HG02623 (cell line): ENCODE measurements around the gene CASKIN1.

Experiments used
- ATAC-seq: cut with Tn5 transposase; IDR thresholded peaks from one replicate; pipeline ENCODE4 v1.9.1; 2021; ENCODE audit warnings: moderate library complexity; ENCODE audit not compliant: unreplicated experiment

Gene CASKIN1

DNA sequence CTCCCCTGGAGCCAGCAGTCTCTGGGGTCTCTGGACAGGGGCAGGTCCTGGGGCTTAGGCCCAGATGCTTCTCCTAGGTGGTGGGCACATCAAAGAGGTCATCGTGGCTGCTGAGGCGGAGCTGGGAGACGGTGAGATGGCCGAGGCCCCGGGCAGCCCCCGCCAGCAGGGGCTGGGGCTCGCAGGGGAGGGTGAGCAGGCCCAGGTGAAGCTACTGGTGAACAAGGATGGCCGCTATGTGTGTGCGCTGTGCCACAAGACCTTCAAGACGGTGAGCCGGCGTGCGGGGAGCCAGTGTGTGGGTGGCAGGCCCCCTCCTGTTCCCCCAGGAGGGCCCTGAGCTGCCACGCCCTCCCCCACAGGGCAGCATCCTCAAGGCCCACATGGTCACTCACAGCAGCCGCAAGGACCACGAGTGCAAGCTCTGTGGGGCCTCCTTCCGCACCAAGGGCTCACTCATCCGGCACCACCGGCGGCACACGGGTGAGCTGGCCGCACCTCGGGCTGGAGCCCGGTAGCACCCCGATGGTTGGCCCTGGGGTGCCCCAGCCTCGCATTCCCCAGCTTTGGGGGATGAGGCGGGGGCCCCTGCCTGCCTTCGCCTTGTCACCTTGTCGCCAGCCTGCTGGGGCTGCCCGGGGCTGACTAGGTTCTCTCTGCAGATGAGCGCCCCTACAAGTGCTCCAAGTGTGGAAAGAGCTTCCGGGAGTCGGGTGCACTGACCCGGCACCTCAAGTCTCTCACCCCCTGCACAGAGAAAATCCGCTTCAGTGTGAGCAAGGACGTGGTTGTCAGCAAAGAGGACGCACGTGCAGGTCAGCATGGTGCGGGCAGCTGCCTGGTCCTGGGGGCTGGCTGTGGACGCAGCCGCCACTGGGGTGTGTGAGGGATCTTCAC, 35.9 kb upstream of the CASKIN1 start:
- no peak for ATAC-seq

DNA sequence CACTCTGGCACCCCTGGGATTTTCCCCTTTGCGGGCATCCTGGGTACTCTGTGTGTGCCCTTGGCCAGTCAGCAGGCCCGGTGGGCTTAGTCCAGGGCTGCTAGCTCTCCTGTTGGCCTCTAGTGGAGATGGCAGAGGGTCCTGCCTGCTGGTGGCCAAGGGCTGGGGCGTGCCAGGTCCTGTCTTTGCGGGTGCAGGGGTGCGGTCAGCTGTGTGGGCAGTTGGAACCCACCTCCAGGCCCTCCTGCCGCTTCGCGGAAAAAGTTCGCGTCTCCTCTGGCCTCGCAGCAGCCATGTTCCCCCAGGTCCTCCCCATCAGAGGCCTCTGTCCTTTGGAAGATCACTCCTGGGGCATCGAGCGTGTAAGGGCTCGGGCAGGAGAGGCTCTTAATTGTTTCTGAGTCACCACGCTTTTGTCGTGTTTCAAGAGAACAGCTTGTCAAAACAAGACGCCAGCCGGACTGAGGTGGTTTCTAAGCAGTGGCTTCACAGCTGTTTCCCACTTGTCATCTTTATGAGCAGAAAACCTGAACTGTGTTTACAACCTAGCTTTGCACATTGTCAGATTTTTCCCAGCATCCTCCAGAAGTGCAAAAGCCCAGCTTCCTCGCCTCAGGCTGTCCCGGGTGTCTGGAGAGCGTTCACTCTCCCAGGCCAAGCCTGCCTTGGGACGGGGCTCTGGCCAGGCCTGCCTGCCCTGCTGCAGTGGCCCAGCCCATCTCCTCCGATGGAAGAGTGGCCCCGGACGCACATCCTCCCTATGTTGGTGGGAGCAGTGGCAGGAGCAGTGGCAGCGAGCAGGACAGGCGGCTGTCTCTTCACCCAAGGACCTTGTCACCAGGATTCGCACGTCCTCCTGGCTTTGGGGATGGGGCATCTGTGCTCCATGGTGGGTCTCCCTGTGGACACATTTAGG, 34.9 kb upstream of the CASKIN1 start:
- no peak for ATAC-seq

DNA sequence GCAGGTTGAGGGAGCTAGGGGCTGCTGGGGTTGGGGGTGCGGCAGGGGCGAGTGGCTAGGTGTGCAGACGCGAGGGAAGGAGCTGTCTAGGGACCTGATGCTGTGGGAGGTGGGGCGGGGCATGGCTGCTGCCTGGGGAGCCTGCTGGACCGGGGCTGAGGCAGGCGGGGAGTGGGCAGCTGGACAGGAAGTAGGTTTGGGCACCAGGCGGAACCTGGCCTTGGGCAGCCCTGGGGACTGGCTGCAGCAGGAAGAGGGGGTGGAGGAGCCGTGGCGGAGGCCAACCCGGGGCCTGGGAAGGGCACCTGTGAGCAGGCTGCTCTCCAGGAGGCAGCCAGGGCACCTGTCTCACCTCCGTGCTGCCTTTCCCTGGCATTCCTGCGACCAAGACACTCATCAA, 34.0 kb upstream of the CASKIN1 start:
- ATAC-seq, result no peak

DNA sequence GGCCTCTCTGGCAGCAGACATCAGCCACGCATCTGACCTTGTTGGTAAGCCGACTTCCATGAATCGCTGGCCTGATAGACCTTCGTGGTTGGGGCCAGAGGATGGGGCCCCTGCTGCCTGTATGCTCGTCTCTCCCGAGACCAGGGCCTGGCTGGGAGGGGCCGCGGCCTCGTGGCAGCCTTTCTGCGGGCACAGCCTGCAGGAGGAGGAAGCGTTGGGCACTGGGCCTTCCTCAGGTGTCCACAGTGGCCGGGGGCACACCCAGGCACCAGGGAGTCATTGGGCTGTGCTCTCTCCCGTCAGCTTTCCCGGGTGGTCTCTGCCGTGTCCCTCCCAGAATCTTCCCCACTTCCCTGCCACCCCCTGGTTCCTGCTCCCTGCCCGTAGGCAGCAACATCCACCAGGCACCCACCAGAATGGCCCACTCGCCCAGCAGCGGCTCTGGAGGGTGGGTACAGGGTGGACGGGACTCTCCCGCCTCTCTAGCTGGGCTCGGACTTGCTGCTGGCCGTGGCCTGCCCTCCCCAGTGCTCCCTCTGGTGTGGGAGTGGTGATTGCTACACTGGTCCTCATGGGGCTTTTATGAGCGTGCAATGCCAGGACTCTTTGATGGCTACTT, 33.3 kb upstream of the CASKIN1 start:
- no peak for ATAC-seq

DNA sequence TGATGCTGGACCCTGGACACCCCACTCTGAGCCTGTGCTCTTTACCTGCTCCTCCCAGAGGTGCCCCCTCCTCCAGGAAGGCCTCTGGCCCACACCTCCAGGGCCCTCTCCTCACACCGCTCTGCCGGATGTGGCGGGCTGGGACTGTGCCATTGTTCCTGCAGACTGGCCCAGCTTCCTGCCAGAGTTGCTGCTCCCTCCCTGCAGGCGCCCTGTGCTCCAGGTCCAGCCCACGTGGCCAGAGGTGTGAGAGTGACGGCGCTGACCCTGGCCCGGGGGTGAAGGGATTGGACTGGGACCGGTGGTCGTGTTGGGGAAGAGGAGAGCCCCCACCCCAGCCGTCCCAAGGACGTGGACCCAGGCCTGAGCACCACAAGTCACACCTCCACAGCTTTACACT, 32.7 kb upstream of the CASKIN1 start:
- no peak for ATAC-seq

DNA sequence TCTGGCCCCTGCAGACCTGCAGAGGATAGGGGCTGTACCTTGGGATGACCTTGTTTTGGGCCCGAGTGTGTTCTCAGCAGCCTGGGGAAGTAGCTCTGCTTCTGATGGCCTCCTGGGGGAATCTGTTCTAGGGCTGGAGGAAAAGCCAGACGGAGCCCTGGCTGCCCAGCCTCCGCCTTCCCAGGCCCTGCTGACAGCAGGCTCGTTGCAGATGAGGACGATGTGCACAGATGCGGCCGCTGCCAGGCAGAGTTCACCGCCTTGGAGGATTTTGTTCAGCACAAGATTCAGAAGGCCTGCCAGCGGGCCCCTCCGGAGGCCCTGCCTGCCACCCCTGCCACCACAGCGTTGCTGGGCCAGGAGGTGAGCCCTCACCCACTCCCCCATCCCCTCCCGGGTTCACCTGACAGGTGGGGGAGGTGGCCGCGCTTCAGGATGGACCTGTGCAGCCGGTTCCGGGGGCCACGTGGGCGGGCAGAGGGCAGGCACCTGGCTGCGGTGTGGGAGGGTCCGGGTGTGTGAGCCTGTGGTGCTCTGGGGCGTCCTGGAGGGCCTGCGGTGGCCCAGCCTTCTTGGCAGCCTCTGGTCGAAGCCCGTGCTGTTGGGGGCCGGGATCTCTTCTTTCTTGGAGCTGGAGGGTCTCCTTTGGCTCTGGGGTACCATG, 31.9 kb upstream of the CASKIN1 start:
- ATAC-seq, result no peak

DNA sequence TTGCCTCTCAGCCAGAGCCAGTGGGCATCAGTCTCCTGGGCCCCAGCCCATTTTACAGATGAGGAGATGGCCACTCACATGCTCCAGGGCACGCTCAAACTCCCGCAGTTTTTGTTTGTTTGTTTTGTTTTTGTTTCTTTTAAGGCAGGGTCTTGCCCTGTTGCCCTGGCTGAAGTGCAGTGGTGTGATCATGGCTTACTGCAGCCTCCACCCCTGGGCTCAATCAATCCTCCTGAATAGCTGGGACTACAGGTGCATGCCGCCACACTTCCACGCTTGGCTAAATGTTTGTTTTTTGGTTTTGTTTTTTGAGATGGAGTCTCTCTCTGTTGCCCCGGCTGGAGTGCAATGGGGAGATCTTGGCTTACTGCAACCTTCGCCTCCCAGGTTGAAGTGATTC, 30.5 kb upstream of the CASKIN1 start:
- ATAC-seq, result no peak

DNA sequence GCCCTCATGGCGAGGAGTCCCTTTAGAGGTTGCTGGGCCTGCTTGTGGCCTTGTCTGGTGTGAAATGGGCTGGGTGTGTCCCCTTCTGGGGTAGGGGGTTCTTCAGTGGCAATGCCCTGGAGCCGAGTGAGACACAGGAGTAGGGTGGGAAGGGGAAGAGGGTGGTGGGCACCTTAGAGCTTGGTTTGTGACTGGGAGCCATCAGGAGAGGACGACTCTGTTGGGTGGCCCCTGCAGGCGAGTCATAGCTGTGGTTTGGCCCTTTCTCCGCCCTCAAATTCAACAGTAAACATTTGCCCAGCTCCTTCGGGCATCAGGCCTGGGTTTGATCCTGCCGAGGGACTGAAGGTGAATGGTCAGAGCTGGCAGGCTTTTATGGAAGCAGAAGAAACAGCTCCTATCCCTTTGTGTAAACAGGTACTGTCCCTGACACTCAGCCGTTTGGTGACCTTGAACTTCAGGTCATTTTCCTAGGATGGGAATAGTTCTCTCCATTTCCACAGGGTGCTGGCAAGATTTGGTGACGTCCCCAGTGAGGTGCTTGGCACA, 29.9 kb upstream of the CASKIN1 start:
- ATAC-seq, result no peak

DNA sequence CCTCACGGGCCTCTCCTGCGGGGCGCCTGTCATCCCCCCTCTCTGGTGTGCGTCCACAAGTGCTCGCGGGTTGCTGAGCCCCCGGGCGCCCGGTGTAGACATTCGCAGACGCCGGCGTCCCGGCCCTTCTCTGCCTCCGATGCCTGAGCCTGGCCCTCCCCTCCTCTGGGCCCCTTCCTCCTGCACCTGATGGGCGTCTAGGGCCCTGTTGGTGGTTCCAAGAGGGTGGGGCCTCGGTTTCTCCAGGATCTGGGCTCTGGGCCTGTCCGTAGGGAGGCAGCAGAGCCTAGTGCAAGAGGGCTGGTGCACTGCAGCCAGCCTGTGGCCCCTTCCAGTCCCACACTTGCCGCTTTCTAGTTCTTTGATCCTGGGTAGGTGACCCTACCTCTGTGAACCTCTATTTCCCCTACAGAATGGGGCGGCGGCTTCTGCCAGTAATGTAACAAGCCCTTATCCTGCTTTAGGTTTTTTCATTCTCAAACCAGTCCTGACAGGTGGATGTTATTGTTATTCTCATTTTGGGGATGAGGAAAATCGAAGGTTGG, 27.6 kb upstream of the CASKIN1 start:
- ATAC-seq, result peak; percentile 8

DNA sequence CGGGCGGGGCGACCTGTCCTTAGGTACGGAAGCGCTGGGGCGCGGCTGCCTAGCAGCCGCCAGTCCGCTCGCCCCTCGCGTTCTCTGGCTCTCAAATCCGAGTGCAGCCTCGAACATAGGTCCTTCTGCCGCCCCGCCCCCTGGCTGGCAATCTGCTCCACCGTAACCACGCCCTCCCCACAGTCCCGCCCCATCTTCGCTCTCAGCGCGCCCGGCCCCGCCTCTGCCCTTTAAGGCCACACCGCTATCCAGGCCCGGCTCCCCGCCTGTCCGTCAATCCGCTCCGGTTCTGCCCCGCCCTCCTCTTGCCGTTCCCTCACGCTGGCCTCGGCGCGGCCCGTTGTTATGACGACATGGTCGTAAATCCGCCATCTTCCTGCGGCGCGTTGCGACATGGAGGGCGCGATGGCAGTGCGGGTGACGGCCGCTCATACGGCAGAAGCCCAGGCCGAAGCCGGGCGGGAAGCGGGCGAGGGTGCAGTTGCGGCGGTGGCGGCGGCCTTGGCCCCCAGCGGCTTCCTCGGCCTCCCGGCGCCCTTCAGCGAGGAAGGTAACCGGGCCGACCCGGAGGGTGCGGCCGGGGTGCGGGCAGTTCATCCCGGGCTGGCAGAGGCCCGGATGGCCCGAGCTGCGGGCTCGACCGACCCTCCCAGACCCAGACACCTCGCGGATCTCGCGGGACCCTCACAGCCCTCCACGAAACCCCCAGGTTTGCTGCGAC, 27.0 kb upstream of the CASKIN1 start, which contains the start of gene E4F1:
Gene E4F1 (plus strand): TSS at position 371 of the 721 bp plus-strand sequence. CDS start 23 bp downstream, at position 394.
- peak; percentile 92 for ATAC-seq

DNA sequence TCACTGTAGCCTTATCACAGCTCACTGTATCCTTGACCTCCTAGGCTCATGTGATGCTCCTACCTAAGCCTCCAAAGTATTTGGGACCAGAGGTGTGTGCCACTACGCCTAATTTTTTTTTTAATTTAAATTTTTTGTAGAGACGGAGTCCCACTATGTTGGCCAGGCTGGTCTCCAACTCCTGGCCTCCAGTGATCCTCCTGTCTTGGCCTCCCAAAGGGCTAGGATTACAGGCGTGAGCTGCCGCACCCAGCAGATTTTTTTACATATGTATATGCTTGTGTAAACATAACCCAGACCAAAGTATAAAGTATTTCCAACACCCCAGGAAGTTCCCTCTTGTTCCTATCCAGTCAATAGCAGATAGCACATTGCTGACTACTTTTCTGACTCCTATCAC, 19.9 kb upstream of the CASKIN1 start:
- ATAC-seq, result no peak

DNA sequence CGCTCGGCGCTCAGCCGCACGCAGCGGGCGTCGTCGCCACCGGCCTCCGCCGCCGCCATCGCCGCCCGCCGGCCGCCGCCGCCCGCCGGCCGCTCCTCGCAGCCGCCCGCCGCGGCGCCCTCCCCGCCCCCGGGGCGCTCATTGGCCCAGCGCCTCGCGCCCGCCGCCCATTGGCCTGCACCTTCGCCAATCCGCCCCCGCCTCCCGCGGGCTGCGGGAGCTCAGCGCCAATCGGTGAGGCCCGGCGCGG, 18.2 kb upstream of the CASKIN1 start, which contains the start of gene PGP:
Gene PGP (minus strand): TSS at position 122 of the 250 bp plus-strand sequence. CDS start 63 bp downstream, at position 59.
- no peak for ATAC-seq

DNA sequence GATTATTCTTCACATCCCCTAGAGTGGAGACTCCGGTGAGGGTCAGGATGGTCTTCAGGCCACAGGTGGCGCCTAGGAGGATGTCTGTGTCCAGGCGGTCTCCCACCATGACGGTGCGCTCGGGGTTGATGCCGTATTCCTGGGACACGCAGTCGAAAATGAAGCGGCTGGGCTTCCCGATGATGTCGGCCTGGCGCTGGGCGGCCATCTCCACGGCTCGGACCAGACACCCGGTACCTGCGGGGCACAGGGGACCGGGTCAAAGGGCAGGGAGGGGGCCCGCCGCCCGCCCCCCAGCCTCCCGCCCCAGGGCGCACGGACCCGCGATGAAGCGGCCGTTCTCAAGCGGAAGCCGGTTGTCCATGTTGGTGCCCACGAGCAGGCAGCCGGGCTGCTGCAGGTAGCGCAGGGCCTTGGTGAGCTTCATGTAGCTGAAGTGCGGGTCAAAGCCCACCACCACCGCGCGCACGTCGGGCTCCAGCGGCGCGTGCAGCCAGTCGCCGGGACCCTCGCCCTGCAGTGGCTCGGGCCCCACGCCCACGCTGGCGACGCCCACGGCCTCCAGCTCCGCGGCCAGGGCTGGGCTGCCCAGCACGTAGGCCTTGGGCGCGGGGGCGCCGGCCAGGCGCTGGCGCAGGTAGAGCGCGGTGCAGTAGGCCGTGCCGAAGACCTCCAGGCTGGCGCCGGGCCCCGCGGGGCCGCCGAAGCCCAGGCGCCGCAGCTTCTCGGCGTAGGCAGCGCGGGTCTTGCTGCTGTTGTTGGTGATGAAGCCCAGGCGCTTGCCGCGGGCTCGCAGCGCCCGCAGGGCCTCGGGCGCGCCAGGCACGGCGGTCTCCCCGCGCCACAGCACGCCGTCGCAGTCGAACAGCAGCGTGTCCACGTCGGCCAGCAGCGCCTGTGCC, 17.7 kb upstream of the CASKIN1 start:
- ATAC-seq, result no peak

DNA sequence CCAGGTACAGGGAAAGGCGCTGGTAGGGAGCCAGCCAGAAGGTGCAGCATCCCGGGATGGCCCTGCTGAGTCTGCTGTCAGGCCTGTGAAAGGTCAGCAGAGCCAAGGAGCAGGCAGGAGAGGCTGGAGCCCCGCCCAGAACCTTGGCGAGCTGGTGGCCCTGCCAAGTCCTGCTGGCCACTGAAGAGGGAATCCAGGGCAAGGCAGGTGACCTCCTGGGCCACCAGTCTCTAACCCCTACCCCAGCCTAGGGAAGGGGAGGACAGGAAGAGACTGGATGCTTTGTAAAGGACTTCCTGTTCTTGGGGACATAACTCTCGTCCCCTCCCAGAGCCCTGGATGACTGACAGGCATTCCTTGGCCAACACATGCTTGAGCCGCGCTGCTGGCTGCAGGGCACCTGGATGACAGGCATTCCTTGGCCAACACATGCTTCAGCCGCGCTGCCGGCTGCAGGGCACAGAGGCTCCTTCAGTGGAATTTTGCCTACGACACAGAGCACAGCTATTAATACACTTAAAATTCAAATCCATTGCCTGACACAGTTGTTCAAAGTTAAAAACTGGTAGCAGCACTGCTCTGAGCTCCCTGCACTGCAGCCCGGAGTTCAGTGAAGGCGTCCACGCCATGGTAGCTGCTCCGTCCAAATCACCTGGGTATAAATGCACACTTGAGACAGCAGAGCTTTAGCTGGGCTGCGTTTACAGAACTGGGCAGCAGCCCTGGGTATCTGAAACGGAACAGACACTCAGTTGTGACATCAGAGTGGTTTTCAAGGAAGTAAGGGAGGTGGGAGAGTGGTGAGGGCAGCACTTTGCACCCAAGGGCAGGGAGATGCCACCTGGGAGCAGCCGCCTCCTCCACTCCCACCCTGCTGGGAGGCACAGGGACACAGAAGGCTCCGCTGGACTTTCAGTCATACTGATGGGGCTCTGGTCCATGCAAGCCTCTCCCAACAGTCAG, 16.2 kb upstream of the CASKIN1 start:
- ATAC-seq, result no peak

DNA sequence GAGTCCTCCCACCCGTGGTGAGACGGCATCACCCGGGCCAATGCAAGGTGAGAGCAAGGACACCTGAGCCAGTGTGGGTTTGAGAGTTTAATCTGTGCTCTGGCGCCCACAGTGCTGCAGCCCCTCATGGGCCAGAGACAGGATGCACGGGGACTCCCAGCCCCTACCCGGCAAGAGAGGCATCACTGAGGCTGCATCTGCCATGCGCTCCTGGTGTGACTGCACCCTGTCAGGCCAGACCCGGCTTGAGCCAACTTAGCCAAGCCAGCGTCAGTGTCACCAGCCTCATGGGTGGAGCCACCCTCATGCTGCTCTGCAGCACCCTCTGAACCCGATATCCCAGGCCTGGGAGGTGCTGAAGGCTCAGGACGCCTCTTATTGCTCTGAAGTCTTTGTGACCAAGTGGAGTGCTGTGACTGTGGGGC, 15.5 kb upstream of the CASKIN1 start:
- ATAC-seq, result no peak

DNA sequence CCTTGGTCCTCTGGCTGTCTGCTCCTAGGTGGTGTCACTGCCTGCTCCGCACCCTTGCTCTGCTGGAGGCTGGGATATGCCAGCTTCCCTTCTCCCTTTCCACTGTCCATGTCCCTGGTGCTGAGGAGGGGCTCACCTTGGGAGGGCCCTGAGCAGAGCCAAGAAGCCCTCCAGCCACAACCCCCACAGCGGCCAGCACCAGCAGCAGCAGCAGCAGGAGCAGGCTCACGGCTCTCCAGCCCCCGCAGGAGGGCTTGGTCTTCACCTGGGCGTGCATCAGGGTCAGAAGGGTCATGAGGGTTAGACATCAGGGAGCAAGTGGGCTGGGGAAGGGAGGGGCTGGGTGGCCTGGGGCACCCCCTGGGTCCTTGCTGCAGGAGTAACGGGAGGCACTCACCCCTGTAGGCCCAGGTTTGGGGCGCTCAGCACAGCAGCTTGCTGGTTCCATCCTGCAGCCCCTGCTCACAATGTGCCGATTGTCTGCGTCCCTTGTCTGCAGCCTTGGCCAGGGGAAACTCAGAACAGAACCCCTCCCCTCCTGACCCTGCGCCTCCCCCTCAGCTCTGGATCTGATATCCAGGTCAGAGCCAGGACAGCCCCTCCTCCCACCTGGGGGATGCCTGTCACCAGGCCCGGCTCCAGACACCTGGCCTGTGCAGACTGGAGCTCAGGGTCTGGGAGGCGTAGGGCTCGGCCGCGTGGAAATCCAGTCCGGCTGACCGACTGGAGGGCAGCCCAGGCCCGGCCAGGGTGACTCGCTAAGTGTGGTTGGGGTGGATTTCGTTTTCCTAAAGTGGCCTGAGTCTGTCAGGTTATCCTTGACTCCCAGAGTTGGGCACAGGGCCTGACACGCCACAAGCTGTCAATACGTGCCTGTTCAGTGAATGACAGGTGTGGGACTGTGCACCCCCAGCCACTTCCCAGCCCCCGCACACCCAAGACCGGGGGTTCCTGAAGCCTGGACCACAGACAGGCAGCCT, 14.3 kb upstream of the CASKIN1 start, which contains the start of gene BRICD5:
Gene BRICD5 (minus strand): TSS at position 478 of the 980 bp plus-strand sequence. CDS start 30 bp downstream, at position 448.
- ATAC-seq, result no peak
